22Rv1 (cell line): ENCODE results near the gene DTNA.

Experiments
- H3K27ac ChIP-seq: fragments of 450-650 bp; 2 replicates; pipeline ENCODE4 v1.5.1; 2017
- CTCF ChIP-seq: fragments of 450-650 bp; IDR thresholded peaks from 2 replicates; pipeline ENCODE4 v1.5.1; 2017; ENCODE audit warnings: mild to moderate bottlenecking
- ZFX ChIP-seq: fragments of 450-650 bp; IDR thresholded peaks from 2 replicates; pipeline ENCODE4 v1.6.1; 2017; ENCODE audit warnings: antibody characterized with exemption, borderline replicate concordance

Gene DTNA

GRCh38 chr18:34866739-34867138, 156.6 kb downstream of the DTNA start:
- TF ChIP-seq CTCF (peak; percentile 46), ZFX (no peak)
- H3K27ac ChIP-seq, result no peak overlapping the region

GRCh38 chr18:34867520-34867919, 157.4 kb downstream of the DTNA start:
- H3K27ac ChIP-seq, result no peak overlapping the region
- TF ChIP-seq CTCF (peak; percentile 62), ZFX (no peak)

- TF ChIP-seq ZFX, result no peak
- no peak for TF ChIP-seq CTCF
- no peak overlapping the region for H3K27ac ChIP-seq
Observed at GRCh38 chr18:34870555-34871310, 160.6 kb downstream of the DTNA start.

GRCh38 chr18:34871435-34871834, 161.3 kb downstream of the DTNA start:
- no peak for TF ChIP-seq CTCF
- H3K27ac ChIP-seq, result no peak overlapping the region

GRCh38 chr18:34872066-34872465, 162.0 kb downstream of the DTNA start:
- H3K27ac ChIP-seq, result no peak overlapping the region
- no peak for TF ChIP-seq ZFX
- no peak for TF ChIP-seq CTCF

- TF ChIP-seq ZFX (no peak), CTCF (no peak)
- H3K27ac ChIP-seq, result no peak overlapping the region
Observed at GRCh38 chr18:34873986-34874580, 164.0 kb downstream of the DTNA start.

GRCh38 chr18:34875150-34875549, 165.1 kb downstream of the DTNA start:
- no peak overlapping the region for H3K27ac ChIP-seq
- TF ChIP-seq ZFX (no peak), CTCF (no peak)
